MV-4-11 (cell line): ENCODE data around the gene EIF3L.

ENCODE experiments used
- DNase-seq: peaks from one replicate; lab custom pipeline; 2025; lab: John Stamatoyannopoulos, UW

EIF3L gene

DNA sequence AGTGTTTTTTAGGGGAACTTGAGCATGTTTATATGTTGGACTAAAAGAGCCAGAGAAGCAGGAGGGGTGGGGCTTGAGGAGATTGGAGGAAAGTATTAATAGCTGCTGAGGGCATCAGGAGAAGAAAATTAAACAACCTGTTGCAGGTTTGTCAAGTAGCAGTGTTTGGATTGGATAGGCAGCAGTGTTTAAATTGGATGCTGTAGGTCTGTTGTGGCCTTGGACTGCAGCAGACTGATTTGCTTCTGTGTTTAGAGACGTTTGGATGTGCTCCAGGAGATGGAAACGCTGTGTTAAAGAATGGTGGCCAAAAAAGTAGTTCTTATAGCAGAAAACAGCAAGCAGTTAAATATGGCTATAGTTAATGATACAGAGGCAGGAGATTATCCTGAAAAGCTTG lies 5.7 kb downstream of the EIF3L start:
- no peak for DNase-seq

DNA sequence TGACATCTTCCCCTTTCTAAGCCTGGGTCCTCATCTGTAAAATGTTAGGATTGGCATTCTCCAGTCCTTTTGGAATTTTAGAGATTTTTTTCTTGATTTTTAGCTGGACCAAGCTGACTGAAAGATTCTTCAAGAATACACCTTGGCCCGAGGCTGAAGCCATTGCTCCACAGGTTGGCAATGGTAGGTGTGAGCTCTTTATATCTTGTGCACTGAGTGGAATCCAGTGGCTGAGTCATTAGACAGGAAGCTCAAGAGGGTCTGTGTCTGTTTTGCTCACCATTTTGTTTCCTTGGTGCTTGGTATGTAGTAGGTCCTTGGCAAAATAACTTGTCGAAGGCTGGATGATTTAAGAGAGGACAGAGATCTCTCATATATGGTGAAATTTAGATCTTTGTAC lies 6.2 kb downstream of the EIF3L start:
- no peak for DNase-seq

DNA sequence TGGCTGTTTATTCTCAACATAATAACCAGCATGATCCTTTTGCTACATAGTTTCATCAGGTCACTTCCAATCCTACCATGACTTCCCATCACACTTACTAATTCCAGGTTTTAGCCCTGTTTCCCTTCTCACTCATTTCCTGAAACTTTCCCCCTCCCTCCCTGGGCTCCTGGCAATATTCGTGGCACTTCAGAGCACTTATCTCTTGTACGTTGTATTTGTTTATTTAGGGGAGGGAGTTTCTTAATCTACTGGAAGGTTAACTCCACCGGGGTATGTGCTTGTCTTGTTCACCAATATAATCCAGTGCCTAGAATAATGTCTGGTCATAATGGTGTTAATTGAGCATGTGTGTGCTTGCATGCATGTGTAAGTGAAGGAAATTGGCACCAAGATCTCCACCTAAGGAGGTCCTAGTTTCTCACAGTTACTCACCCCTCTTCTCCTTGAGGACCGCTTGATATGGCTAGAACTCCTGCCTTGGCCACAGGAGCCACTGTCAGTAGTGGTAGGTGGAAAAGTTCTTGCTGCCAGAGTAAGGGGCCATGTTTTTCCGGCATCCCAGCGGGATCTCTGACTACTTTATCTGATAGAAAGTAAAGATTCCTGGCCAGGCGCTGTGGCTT lies 11.7 kb downstream of the EIF3L start:
- DNase-seq, result no peak

DNA sequence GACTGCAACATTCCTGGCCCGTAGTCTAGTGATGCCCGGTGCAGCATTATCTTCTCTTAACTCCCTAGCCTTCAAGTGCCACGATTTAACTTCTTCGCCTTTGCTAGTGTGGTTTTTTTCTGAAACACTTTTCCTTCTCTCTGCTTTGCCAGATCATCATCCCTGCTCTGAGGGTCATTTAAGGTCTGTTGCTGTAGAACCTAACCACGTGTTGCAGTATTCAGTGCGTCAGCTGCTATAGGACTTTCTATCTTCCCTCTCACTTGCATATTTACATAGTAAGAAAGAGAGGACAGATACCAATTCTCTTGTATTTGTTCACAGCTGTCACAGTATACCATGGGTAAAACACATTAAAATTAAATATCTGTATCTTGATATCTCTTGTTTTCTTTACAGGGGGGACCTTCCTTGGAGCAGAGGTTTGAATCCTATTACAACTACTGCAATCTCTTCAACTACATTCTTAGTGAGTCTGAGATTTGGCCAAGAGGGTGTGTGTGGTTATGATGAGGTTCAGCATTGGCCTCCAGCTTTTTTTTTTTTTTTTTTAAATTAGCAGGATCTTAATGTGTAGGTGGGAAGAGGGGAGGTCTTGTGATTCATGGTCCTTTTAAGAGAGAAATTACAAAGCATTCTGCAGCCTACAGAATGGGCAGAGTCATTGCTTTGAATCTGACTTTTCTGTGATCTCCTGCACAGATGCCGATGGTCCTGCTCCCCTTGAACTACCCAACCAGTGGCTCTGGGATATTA lies 13.5 kb downstream of the EIF3L start:
- DNase-seq, result peak; percentile 6

DNA sequence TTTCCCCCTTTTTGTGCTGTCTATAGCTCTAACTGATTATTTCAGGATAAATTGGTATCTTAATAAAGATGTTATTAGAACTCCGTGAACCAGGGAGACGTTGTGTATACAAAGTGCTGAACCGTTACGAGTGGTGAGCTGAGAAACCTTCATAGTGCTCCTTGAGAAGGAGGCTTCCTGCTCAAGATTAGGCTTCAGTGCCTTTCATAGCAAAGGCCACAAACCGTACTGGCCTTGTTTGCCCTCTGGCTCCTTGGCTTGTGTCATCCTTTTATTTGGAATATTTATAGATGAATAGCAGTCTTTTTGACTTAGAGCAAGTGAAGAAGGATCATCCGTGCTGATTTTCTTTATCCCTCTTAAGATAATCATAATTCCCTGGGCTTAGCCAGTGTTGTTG lies 16.3 kb downstream of the EIF3L start:
- DNase-seq, result no peak

DNA sequence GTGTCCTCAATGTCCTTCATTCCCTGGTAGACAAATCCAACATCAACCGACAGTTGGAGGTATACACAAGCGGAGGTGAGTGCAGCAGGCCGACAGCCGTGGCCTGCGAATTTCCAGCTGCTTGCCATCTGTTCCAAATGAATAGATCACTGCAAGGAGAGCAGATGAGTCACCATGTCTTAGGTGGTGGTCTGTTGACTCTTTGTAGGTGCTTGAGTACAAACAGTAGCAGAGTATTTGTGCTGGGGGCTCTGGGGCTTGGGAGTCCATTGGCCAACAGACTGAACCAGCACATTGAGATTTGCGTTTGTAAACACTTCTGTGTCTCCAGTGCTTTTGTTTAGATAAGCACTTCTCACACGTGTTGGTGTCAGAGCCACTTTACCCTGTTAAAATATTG lies 21.1 kb downstream of the EIF3L start:
- no peak for DNase-seq

DNA sequence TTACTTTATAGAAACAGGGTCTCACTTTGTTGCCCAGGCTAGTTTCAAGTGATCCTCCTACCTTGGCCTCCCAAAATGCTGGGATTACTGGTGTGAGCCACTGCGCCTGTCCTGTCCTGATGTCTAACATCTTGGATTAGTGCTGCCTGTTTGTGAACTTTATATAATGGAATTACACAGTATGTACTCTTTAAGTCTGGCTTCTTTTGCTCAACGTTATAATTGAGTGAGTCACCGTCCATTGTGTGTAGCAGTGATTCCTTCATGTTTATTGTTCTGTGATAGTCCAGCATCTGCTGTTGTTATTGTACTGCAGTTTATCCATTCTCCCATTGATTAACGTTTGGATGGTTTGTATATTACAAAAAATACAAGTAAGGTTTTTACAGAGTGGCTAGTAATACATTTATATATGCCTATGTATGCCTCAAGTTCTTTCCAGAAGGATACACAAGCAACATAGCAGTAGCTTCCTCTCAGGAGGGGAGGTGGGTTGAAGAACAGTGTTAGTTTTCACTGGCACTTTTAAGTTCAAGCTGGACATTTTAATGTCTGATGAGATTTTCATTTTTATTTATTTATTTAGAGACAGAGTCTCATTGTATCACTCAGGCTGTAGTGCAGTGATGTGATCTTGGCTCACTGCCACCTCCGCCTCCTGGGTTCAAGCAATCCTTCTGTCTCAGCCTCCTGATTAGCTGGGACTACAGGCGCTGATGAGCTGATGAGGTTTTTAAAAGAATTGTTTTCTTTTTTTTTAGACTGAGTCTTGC lies 31.6 kb downstream of the EIF3L start:
- DNase-seq, result no peak

DNA sequence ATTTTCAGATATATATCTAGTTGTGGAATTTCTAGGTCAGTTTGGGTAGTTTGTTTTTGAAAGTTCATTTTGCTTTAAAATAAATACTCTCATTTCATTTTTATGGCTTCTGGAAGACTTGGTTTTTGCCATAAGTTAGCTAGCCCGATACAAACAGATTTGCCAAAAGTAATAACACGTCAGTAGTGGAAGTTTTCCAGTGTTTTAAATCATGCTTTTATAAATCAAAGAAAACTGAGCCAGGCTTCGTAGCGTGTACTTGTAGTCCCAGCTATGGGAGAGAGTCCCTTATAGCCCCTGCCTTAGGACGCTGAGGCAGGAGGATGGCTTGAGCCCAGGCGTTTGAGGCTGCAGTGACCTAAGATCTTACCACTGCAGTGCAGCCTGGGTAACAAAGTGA lies 35.2 kb downstream of the EIF3L start:
- DNase-seq, result no peak

DNA sequence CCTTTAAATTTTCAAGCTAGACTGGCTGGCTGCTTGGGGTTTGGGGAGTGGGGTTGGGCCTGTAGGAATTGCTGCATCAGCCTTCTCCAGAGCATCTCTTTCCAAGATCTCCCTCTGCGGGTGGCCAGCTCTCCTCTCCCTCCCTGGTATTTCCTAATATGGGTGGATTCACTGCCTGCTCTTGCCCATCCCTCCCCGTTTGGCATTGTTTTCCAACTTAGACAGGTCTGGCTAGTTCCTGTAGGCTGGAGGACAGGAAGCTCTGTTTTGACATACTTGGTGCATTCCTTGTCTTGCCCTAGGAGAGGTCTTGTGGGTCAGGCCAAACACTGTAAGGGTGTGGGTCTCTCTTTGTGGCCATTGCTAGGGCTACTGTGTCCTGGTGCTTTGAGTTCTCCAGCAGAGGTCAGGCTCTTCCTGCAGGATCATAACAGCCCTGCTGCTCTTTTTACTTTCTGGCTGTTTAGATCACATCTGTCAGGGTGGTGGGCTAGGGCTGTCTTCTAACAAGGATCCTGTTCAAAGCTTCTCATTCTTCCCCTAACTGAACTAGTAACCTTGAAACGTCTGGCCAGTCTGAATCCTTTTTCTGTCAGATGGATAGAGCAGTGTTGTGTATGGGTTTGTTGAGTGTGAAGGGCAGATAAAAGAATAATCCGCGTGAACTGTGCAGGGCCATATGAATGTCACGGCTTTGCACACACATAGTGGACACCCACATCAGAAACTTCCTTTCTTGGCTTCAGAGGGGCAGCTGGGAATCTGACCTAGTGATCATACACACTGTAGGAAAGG lies 38.6 kb downstream of the EIF3L start:
- no peak for DNase-seq

DNA sequence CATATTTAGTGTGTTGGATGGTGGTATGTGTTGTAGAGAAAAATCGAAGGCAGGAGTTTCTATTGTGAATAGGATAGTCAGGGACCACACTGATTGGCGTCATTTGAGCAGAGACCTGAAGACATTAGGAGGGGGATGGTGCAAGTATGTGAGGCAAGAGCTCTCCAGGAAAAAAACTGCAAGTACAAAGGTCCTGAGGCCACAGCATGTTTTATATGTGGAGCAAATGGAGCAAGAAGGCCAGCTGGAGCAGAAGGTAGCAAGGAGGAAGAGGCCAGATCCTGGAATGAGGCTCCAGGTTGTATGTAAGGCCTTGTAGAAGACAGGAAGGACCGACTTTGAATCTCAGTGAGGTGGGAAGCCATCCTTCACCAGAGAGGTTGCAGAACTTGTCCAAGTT lies 42.7 kb downstream of the EIF3L start:
- no peak for DNase-seq

DNA sequence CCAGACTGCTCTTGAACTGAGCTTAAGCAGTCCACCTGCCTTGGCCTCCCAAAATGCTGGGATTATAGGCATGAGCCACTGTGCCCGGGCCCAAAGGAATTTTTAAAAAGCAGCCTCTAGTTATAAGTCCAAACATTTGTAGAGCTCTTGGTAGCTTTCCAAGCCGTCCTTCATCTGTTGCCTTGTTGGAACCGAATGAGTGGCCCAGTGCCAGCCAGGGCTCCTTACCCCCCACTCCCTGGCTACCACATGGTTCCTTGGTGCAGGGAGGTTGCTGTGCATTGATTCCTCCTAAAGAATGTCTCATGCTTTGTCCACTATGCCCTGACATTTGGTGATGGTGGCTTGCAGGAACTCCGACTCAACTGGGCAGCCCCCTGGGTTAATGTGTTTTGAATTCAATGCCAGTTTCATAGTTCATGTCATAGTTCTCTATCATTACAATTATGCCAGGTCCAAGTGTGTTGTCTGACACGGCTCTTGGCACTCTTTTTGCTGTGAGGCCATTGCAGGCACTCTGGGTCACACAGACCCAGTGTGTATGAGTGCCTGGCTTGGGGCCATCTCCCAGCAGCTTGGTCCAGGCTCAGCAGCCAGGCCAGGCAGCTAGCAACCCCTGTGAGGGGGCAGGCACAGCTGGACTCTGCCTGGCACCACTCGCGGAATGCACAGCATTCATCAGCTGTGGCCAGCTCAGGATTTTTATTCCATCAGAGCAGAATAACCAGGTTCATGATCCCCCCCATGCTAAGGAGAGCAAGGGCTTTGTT lies 43.5 kb downstream of the EIF3L start:
- no peak for DNase-seq

DNA sequence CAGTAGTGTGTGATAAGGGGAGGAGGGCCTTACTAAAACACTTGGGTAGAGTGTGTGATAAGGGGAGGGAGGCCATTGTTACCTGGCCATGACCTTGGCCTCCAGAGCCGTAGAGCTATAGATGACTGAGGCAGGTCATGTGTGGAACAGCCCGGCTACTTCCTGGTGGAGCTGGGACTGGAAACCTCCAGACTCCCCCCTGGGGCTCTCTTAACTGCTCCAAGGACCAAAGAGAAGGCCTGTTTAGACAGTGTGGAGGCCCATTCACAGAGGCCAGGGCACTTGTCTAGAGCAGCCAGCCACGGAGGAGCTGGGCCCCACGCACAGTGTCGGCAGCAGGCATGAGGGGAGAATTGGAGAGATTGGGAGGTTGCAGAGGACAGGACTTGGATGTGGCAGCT lies 44.4 kb downstream of the EIF3L start:
- DNase-seq, result no peak

DNA sequence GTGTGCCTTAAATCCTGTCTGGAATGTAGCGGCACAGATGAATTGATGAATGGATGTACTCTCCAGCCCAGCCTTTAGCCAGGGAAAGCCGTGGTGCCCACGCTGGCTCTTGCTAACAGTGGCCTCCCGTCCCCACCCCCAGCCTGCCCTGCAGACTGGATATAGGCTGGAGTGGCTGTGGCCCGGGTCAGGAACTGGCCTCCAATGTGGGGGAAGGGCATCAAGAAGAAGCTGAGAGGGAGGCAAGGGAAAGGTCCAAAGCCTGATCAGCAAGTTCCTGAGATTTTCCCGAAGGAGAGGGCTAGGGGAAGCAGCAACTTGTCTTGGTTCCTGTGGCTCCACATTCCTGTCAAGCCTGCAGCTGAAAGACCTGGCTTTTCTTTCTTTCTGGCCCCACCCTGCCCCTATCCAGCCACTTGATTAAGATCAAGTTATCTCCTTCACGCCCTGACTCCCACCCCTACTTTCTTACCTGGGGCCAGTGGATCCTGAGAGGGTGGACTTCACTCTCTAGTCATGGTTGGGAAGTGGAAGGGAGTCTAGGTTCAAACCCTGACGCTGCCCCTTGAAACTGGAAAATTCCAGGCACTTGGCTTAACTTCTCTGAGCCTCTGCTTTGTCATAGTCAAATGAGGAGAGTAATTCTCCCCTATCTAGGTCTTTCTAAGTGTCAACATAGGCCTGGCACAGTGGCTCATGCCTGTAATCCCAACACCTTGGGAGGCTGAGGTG lies 45.9 kb downstream of the EIF3L start:
- no peak for DNase-seq

DNA sequence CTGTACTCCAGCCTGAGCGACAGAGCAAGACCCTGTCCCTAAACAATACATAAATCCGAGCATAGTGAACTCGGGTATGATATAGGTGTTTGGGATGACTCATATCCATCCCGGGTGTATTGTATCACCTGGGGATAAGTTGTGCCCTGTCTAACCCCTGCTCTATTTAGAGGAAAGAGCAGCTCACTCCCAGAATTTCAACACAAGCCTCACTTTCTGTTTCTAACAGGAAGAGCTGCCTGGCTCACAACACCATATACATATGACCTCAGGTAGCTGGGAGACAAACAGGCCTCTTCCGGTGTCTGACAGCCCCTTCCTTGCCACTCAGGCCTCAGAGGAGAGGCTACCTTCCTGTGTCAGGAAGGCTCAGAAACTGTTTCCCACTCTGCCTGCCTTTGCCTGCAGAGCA lies 47.0 kb downstream of the EIF3L start:
- peak; percentile 59 for DNase-seq

DNA sequence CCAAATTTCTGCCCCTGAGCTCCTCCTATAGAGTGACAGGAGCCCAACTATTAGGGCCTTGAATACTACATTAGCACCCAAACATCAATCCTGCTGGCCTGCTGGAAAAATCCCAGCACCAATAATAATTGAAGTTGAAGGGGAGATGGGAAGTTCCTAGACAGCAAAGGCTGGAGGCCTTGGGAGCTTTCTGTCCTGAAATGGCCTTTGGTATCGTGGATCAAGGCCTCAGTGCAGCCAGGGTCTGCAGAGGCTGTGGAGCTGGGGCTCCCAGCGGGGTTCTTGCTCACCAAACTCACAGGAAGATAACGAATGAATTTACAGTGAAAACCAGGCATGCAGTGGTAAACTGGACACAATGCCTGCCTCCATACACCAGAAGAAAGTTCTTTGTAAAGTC lies 47.7 kb downstream of the EIF3L start:
- DNase-seq, result no peak

DNA sequence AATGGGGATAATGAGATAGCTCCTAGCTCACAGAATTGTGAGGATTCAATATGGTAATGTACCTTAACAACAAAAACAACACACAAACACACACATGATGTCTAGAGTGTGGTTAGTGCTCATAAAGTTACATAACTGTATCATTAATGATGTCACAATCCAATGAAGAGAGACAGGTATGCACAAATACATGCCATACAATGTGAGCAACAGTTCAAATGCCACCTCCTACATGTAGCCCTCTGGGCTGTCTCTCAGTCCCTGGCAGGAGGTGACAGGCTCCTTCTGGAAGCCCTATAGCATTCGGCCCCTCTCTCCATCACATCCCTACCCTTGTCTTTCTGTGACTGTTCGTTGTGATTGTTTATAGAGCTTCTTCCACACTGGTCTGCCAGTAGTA lies 48.6 kb downstream of the EIF3L start:
- DNase-seq, result no peak

DNA sequence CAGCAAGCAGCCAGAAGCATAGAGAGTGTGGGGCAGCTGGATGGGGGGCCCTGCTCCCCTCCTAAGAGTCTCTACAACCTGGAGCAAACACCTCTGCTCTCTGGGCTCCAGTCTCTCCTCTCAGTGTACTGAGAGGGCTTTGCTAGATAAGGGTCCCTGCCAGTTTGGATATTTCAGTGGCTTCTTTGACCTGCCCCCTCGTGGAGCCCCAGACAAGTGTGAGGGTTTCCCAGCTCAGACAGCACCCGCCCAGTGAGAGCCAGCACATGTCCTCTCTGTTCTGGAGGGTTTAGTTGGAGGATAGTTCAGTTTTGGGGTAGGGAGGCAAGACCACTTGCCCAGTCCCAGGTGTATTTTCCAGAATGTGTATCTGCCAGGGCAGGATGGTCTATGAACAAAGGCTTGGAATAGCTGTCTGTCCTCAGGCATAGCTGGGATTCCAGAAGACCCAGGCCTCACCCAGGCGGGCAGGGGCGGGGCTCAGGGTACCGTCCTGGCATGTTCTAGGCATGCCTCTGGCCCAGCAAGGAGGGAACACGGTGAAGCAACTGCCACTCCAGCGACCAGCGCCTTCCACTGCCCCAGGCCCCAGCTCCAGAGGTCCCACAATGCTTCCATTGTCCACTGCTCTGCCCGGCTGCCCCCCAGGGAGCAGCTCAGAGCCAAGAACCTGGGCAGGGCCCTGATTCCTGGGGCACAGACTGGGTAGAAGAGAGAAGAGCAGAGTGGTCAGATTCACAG lies 49.4 kb downstream of the EIF3L start:
- DNase-seq, result no peak

DNA sequence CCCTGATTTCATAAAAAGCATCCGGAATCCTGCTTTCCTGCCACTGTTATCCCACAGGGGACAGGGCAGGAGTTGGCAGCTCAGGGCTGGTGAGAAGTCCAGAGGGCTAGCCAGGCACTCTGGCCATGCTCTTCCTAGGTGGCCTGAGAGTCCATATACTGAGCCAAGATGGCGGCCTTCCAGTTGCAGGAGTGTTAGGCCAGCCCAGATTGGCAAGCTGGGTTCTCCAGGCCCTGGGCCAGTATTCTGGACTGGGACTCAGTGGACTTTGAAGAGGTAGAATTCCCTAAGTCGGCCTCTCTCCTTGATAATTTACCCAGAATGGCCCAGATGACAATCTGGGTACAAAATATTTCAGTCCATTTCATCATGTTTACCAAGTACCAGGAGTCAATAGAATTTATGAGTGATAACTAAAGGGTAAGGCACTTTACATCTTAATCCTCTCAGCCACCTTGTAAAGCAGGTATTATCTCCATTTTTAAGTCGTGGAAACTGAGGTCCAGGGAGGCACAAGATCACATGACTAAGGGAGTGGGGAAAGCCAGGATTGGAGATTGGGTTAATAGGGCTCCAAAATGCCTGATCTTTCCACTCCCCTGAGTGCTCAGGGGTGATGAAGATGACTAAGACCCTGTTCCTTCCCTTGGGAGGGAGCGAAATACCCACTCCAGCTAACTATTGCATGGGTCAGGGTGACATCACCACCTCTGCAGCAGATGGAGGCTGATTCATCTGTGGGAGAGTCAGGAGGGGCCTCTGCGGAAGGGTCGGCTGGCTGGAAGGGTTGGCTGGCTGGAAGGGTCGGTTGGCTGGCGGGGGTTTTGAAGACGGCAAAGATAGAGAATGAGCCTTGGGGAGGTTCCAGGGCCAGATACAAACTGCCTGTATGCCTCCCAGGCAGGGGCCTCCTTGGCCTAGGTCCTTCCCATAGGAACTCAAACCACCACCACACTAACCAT lies 55.6 kb downstream of the EIF3L start:
- DNase-seq, result peak; percentile 89
